ENCODE measurements around the gene GEMIN7. TPM values are rescaled to one million over a fixed set of nuclear protein-coding genes. Genes with fewer than 3 reads are reported as not detected.
"Not testable (repeated sequence)": the region's sequence is repeated elsewhere in the genome, so short reads cannot be mapped to it uniquely, and the experiment has no call there.

GEMIN7 gene
- total and polyA plus RNA-seq, 2 of the 4 experiments (the other 2 are of a cell fraction): 27.2 to 53.0 TPM

DNA sequence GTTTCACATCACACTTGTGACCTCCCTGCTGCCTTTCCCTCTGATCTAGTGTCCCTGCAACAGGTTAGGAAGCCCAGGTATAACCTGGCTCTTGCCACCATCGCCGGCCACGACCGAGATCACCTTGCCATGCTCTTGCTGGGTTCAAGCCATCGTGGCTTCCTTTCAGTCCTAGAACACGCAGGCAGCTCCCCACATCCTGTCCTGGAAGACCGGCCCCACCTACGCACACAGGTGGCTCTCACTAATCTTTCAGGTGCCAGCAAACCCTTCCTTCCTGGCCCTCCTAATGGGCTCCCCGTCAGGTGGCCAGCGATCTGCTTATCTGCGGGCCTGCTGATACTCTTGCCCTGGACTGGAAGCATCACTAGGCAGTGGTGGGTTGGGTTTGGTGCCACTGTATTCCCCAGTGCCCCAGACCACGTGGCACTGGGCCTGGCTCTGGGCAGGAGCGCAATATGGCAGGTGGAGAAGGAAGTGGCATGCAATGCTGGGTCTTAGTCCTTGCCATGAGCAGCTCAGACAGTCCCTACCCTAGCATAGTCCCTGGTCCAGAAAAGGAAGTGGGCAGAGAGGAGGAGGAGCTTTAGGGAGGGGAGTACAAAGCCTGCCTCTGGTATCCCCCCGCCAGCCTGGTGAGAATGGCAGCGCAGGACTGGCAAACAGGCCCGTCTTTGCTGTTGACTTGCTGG lies 25.7 kb downstream of the GEMIN7 start:
- peaks cover 97% of the 10 kb centered on the region for H4K20me1 ChIP-seq (ENCODE audit: insufficient read depth, low read length)
- H2BK20ac ChIP-seq (ENCODE audit: low read depth, low read length): no peak overlapping the region
- ChIA-PET CTCF (no interaction called here), POLR2A (ENCODE audit: unreplicated experiment) (no interaction called here)
- H2AK5ac ChIP-seq (ENCODE audit: low read depth, low read length): no peak overlapping the region
- no peak overlapping the region for H3K27ac ChIP-seq (ENCODE audit: insufficient read depth, low read length)
- in situ Hi-C loops (cut with MboI; ENCODE audit: low sequenced_read_pairs): no loop called here
- DNase-seq (no peak), ATAC-seq (ENCODE audit: low read depth) (no peak)
- no TSS peak for BruUV-seq (replicated peaks)
- no peak overlapping the region for H4K8ac ChIP-seq (ENCODE audit: low read depth in 2 of 2, low read length in 2 of 2)
- no peaks in the 10 kb centered on the region for H3K9me3 ChIP-seq (ENCODE audit: control insufficient read depth, insufficient read depth, low read length)
- no peak overlapping the region for H2BK15ac ChIP-seq (ENCODE audit: low read depth, low read length)
- no peak overlapping the region for H3K9ac ChIP-seq (ENCODE audit: low read depth, low read length)
- H3K14ac ChIP-seq (replicated peaks; ENCODE audit: low read depth, low read length): no peak overlapping the region
- no peak overlapping the region for H4K91ac ChIP-seq (ENCODE audit: insufficient read depth, low read depth, low read length)
- peak overlapping the region; percentile 27 for H2AFZ ChIP-seq (replicated peaks; ENCODE audit: low read length, poor library complexity)
- peaks cover 33 to 97% of the 10 kb centered on the region in 2 experiments for H3K79me1 ChIP-seq (ENCODE audit: low read depth in 1 of 2, low read length in 2 of 2)
- H3K4me1 ChIP-seq (ENCODE audit: control insufficient read depth, insufficient read depth, low read length): peaks cover 21% of the 10 kb centered on the region
- TF ChIP-seq MAZ (IDR thresholded peaks at IDR 0.05; ENCODE audit: borderline replicate concordance, low read depth, low read length) (no peak), ELK1 (IDR thresholded peaks at IDR 0.05; ENCODE audit: borderline replicate concordance, low read depth, low read length) (no peak), CEBPB (IDR thresholded peaks at IDR 0.05; ENCODE audit: low read depth, low read length) (no peak)
- no peaks in the 10 kb centered on the region for H3K27me3 ChIP-seq (ENCODE audit: control insufficient read depth, insufficient read depth, low read length)
- peaks cover 31% of the 10 kb centered on the region for H3K9me1 ChIP-seq (ENCODE audit: insufficient read depth, low read length)
- H3K23ac ChIP-seq (ENCODE audit: low read depth, low read length): no peak overlapping the region
- peak overlapping the region; percentile 40 for H2AK9ac ChIP-seq (replicated peaks; ENCODE audit: low read depth, low read length, poor library complexity)
- H3K4me3 ChIP-seq (ENCODE audit: insufficient read depth, low read depth, low read length): no peak overlapping the region
- H2BK120ac ChIP-seq (ENCODE audit: low read depth, low read length): no peak overlapping the region
- no peak overlapping the region for H3K56ac ChIP-seq (ENCODE audit: extremely low read depth, insufficient read depth, low read length)
- no peak overlapping the region for H3K4me2 ChIP-seq (ENCODE audit: low read depth, low read length)
- H3K18ac ChIP-seq (ENCODE audit: low read depth, low read length): no peak overlapping the region
- 83% methylated on average over 12 of the region's 16 CpGs; no CpG with 5 or more reads in 1 of the 2 experiments for WGBS, 2 experiments (ENCODE audit: extremely low coverage in 2 of 2, insufficient read length in 1 of 2)
- H3K4ac ChIP-seq (ENCODE audit: low read depth, low read length): no peak overlapping the region
- dilution Hi-C loops (cut with HindIII; ENCODE audit: low sequenced_read_pairs, unreplicated experiment): no loop called here
- H2BK5ac ChIP-seq (ENCODE audit: low read depth, low read length, poor library complexity, severe bottlenecking): no peak overlapping the region
- H4K5ac ChIP-seq (ENCODE audit: low read depth, low read length): no peak overlapping the region
- intact Hi-C loops (cut with micrococcal nuclease): no loop called here
- peaks cover 5% of the 10 kb centered on the region; the same call in 1 of the 2 replicates for H3K36me3 ChIP-seq (ENCODE audit: control insufficient read depth, insufficient read depth, low read length)

DNA sequence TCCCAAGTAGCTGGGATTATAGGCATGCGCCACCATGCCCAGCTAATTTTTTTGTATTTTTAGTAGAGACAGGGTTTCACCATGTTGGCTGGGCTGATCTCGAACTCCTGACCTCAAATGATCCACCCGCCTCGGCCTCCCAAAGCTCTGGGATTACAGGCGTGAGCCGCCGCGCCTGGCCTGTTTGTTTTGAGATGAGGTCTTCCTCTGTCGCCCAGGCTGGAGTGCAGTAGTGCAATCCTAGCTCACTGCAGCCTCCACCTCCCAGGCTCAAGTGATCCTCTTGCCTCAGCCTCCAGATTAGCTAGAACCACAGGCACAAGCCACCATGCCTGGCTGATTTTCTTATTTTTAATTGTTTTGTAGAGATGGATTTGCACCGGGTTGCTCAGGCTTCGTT lies 27.3 kb downstream of the GEMIN7 start:
- in situ Hi-C loops (cut with MboI; ENCODE audit: low sequenced_read_pairs); ATAC-seq (ENCODE audit: low read depth); H2BK120ac ChIP-seq (ENCODE audit: low read depth, low read length); H3K18ac ChIP-seq (ENCODE audit: low read depth, low read length); H2BK15ac ChIP-seq (ENCODE audit: low read depth, low read length); H3K27ac ChIP-seq (ENCODE audit: insufficient read depth, low read length); H2AK5ac ChIP-seq (ENCODE audit: low read depth, low read length); H3K9ac ChIP-seq (ENCODE audit: low read depth, low read length); H3K4me2 ChIP-seq (ENCODE audit: low read depth, low read length); H4K8ac ChIP-seq (ENCODE audit: low read depth in 2 of 2, low read length in 2 of 2); H3K23ac ChIP-seq (ENCODE audit: low read depth, low read length); H2AFZ ChIP-seq (replicated peaks; ENCODE audit: low read length, poor library complexity); H3K36me3 ChIP-seq (ENCODE audit: control insufficient read depth, insufficient read depth, low read length); H3K9me3 ChIP-seq (ENCODE audit: control insufficient read depth, insufficient read depth, low read length); H3K27me3 ChIP-seq (ENCODE audit: control insufficient read depth, insufficient read depth, low read length); H3K4me3 ChIP-seq (ENCODE audit: insufficient read depth, low read depth, low read length); BruUV-seq (replicated peaks); dilution Hi-C loops (cut with HindIII; ENCODE audit: low sequenced_read_pairs, unreplicated experiment); H4K91ac ChIP-seq (ENCODE audit: insufficient read depth, low read depth, low read length); H4K5ac ChIP-seq (ENCODE audit: low read depth, low read length); POLR2A ChIA-PET (ENCODE audit: unreplicated experiment); H3K4ac ChIP-seq (ENCODE audit: low read depth, low read length); H2BK20ac ChIP-seq (ENCODE audit: low read depth, low read length); H2AK9ac ChIP-seq (replicated peaks; ENCODE audit: low read depth, low read length, poor library complexity); H3K56ac ChIP-seq (ENCODE audit: extremely low read depth, insufficient read depth, low read length); H3K14ac ChIP-seq (replicated peaks; ENCODE audit: low read depth, low read length); intact Hi-C loops (cut with micrococcal nuclease); H2BK5ac ChIP-seq (ENCODE audit: low read depth, low read length, poor library complexity, severe bottlenecking); DNase-seq: not testable (repeated sequence)
- Histone ChIP-seq H3K4me1 (ENCODE audit: control insufficient read depth, insufficient read depth, low read length) (peaks cover 11% of the 10 kb centered on the region), H3K9me1 (ENCODE audit: insufficient read depth, low read length) (peaks cover 23% of the 10 kb centered on the region), H4K20me1 (ENCODE audit: insufficient read depth, low read length) (peaks cover 97% of the 10 kb centered on the region), H3K79me1 (ENCODE audit: low read depth in 1 of 2, low read length in 2 of 2) (peaks cover 30 to 97% of the 10 kb centered on the region in 2 experiments)
- CTCF ChIA-PET: interaction anchor here (0.6 kb wide), 1 partner anchor 407 kb away, joined by 4 read pairs; no protein-coding TSS in a partner anchor
- 84% methylated on average over 6 of the region's 11 CpGs; no CpG with 5 or more reads in 1 of the 2 experiments for WGBS, 2 experiments (ENCODE audit: extremely low coverage in 2 of 2, insufficient read length in 1 of 2)
